Psoas muscle (tissue), 8 donors: ENCODE measurements around the gene MUSK. TPM values are rescaled to one million over a fixed set of nuclear protein-coding genes. Genes with fewer than 3 reads are reported as not detected.

ENCODE experiments used
- ATAC-seq, 4 donors: fragments of 200-7000 bp; cut with Tn5 transposase; one replicate each; pipeline ENCODE4 v1.9.1; 2020; ENCODE audit warnings: moderate library complexity in 3 of 4, mild to moderate bottlenecking in 2 of 4
- DNase-seq, 2 donors: peaks; one replicate each; pipeline ENCODE4 v3.0.0-alpha.2; 2020
- H3K27ac ChIP-seq: fragments of 200-600 bp; one replicate; pipeline ENCODE4 v1.8.0; 2022
- H3K27me3 ChIP-seq, 3 donors: fragments of 200-600 bp in 1 of 3; one replicate each; pipeline versions ENCODE4 v1.6.1 to v1.8.0; 2013 to 2022; ENCODE audit warnings: low read length in 2 of 3, mild to moderate bottlenecking in 2 of 3, moderate library complexity in 1 of 3; ENCODE audit not compliant: insufficient read depth in 3 of 3
- H3K36me3 ChIP-seq, 2 donors: fragments of 200-600 bp in 1 of 2; one replicate each; pipeline versions ENCODE4 v1.6.1 to v1.8.0; 2013 to 2022; ENCODE audit warnings: low read depth in 1 of 2, mild to moderate bottlenecking in 1 of 2, moderate library complexity in 1 of 2; ENCODE audit not compliant: insufficient read depth in 1 of 2
- H3K4me1 ChIP-seq: fragments of 200-600 bp; one replicate; pipeline ENCODE4 v1.8.0; 2022
- H3K4me3 ChIP-seq: fragments of 200-600 bp; one replicate; pipeline ENCODE4 v1.8.0; 2022; ENCODE audit warnings: mild to moderate bottlenecking
- H3K9me3 ChIP-seq: fragments of 200-600 bp; one replicate; pipeline ENCODE4 v1.8.0; 2022
- CTCF ChIP-seq: fragments of 200-600 bp; IDR thresholded peaks from one replicate; pipeline ENCODE4 v1.8.0; 2022; ENCODE audit warnings: antibody characterized with exemption
- WGBS, 3 donors: extraction: QIAGEN DNeasy Blood & Tissue Kit; methylation state at CpG; one replicate each; pipeline versions ENCODE4 v1.1.6 to v1.1.7; 2013; 5-methylcytosine and 5-hydroxymethylcytosine counted together
- intact Hi-C, 2 donors: fragments of 100-400 bp; cut with DNase I; formaldehyde crosslinking; loops; one replicate each; pipeline versions ENCODE4 v1.11.0 to v1.14.2; 2022
- polyA plus RNA-seq, 3 donors: library from polyadenylated mRNA; stranded (reverse); fragments of 200-250 nt; gene quantifications; one replicate each; pipeline ENCODE4 v1.2.3, GENCODE V29; 2013
- total RNA-seq, 4 donors: library from RNA; stranded (reverse); fragmentation: NEBNext Ultra II Directional in 2 of 4; extraction: Animal tissue kit (Norgen Biotek cat#: 25700) in 2 of 4; gene quantifications; one replicate each; pipeline versions ENCODE4 v1.2.1 to v1.2.4, GENCODE V29; 2021 to 2023
- donor health status: healthy with polysubstance abuse.
- donor health status: DM: no; HTN: no; CAD: no; lungs with moderate emphysema.
- donor health status: Bipolar disorder and iron deficiency.
- donor health status: healthy.
- donor health status: DM: yes; HTN: yes; CAD: no.
- donor health status: DM: no; HTN: no; CAD: no.
- donor health status: DM: no; HTN: no; CAD: no.
- donor health status: DM: yes; HTN: yes; CAD: no.

MUSK gene
- total and polyA plus RNA-seq, 7 donors: 0.66 to 15.7 (median 2.9) TPM

GRCh38 chr9:110748251-110748893, 79.8 kb downstream of the MUSK start:
- WGBS, 3 donors: 48 to 60% (median 50%) methylated on average over 5 of the region's 5 CpGs
- no peaks in the 10 kb centered on the region for H3K4me1 ChIP-seq
- H3K4me3 ChIP-seq: no peak overlapping the region
- no peak for TF ChIP-seq CTCF
- DNase-seq (no peak), ATAC-seq (no peak)
- no peaks in the 10 kb centered on the region for H3K9me3 ChIP-seq
- H3K27ac ChIP-seq: no peak overlapping the region
- H3K27me3 ChIP-seq: no peaks in the 10 kb centered on the region
- no peaks in the 10 kb centered on the region for H3K36me3 ChIP-seq
- intact Hi-C loops: no loop called here

- no peak for TF ChIP-seq CTCF
- Histone ChIP-seq H3K27ac (no peak overlapping the region), H3K4me3 (no peak overlapping the region), H3K36me3 (no peaks in the 10 kb centered on the region), H3K9me3 (no peaks in the 10 kb centered on the region), H3K4me1 (no peaks in the 10 kb centered on the region), H3K27me3 (no peaks in the 10 kb centered on the region)
- ATAC-seq (peak in 3 of 4 donors; percentile 34 to 54 (median 48)), DNase-seq (peak; percentile 74 to 81)
- intact Hi-C loops: no loop called here
- WGBS, 3 donors: 19 to 38% (median 27%) methylated on average over 1 of the region's 1 CpG
These were observed 81.7 kb downstream of the MUSK start for GRCh38 chr9:110750272-110750671.

GRCh38 chr9:110751971-110752370, 83.4 kb downstream of the MUSK start:
- intact Hi-C loops: no loop called here
- Histone ChIP-seq H3K27ac (no peak overlapping the region), H3K27me3 (no peaks in the 10 kb centered on the region), H3K36me3 (no peaks in the 10 kb centered on the region), H3K4me3 (no peak overlapping the region), H3K4me1 (no peaks in the 10 kb centered on the region), H3K9me3 (no peaks in the 10 kb centered on the region)
- no peak for ATAC-seq
- no peak for DNase-seq
- WGBS, 3 donors: 78 to 97% (median 87%) methylated on average over 4 of the region's 4 CpGs
- no peak for TF ChIP-seq CTCF

- ATAC-seq (peak in 2 of 4 donors; percentile 35 to 45), DNase-seq (no peak)
- 84 to 92% (median 91%) methylated on average over 2 of the region's 2 CpGs for WGBS, 3 donors
- Histone ChIP-seq H3K4me3 (no peak overlapping the region), H3K4me1 (no peaks in the 10 kb centered on the region), H3K27me3 (no peaks in the 10 kb centered on the region), H3K27ac (no peak overlapping the region), H3K36me3 (no peaks in the 10 kb centered on the region), H3K9me3 (no peaks in the 10 kb centered on the region)
- intact Hi-C loops: no loop called here
- TF ChIP-seq CTCF: no peak
These were observed 84.2 kb downstream of the MUSK start for GRCh38 chr9:110752766-110753165.

GRCh38 chr9:110753731-110754231, 85.2 kb downstream of the MUSK start:
- Histone ChIP-seq H3K27me3 (no peaks in the 10 kb centered on the region), H3K27ac (no peak overlapping the region), H3K36me3 (no peaks in the 10 kb centered on the region), H3K4me1 (no peaks in the 10 kb centered on the region), H3K9me3 (no peaks in the 10 kb centered on the region), H3K4me3 (no peak overlapping the region)
- ATAC-seq (peak in 2 of 4 donors; percentile 36 to 44), DNase-seq (no peak)
- no peak for TF ChIP-seq CTCF
- 89 to 92% (median 90%) methylated on average over 1 of the region's 1 CpG for WGBS, 3 donors
- intact Hi-C loops: no loop called here
